Activated CD4-positive, alpha-beta T cell treated with anti-CD3 and anti-CD28 coated beads, Interleukin-2, Interleukin-4, amounts not matched to agents 100 ng/mL and 50 ng/mL, durations not matched to agents 16 hours and 8 hours (primary cell): ENCODE results near the gene EXD3.
"Not testable (repeated sequence)": the region's sequence is repeated elsewhere in the genome, so short reads cannot be mapped to it uniquely, and the experiment has no call there.

Experiments used
- DNase-seq: peaks from one replicate; pipeline ENCODE4 v3.0.0-alpha.2; 2020; ENCODE audit warnings: low spot score

EXD3 gene

GRCh38 chr9:137393176-137394150 lies 29.5 kb downstream of the EXD3 start:
- DNase-seq, result no peak

DNA sequence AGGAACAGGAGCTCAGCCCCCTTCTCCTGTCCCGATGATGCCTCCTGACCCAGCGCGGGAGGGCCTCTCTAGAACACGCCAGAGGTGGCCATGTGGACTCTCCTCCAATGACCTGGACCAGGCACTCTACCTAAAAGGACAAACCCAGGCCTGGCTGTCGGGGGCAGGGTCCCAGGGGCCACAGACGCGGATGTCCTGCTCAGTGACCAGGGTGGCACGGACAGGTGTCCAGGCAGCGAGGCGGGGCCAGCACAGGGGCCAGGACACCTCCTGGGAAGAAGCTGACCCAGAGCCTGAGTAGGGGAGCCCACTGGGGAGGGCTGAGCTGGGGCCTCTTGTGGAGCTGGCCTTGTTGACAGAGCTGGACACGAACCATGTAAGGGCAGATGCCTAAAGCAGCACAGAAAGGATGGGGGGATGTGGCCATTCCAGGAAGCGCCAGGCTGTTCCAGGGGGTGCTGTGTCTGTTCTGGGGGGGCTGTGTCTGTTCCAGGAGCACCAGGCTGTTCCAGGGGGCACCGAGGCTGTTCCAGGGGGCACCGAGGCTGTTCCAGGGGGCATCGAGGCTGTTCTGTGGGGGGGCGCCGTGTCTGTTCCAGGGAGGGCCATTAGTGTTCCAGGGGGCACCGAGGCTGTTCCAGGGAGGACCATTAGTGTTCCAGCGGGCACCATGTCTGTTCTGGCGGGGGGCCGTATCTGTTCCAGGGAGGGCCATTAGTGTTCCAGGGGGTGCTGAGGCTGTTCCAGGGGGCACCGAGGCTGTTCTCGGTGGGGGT lies 30.5 kb downstream of the EXD3 start:
- DNase-seq, result no peak

- DNase-seq, result no peak
Observed at GRCh38 chr9:137391411-137391754, 31.6 kb downstream of the EXD3 start.

- DNase-seq, result no peak
Observed at GRCh38 chr9:137390553-137391410, 32.2 kb downstream of the EXD3 start.

DNA sequence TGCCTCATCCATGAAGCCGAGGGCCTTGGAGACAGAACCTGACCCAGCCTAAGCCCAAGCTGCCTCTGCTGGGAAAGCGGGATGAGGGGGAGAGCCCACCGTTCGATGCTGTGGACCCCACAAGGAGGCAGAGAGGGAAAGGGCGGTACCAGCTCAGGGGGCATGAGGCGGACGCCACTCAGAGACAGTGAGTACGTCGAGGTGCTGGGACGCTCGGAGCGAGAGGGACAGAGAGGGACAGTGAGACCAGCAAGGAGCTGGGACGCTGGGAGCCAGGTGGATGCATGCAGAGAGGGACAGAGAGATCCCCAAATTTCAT lies 33.6 kb downstream of the EXD3 start:
- DNase-seq, result no peak

DNA sequence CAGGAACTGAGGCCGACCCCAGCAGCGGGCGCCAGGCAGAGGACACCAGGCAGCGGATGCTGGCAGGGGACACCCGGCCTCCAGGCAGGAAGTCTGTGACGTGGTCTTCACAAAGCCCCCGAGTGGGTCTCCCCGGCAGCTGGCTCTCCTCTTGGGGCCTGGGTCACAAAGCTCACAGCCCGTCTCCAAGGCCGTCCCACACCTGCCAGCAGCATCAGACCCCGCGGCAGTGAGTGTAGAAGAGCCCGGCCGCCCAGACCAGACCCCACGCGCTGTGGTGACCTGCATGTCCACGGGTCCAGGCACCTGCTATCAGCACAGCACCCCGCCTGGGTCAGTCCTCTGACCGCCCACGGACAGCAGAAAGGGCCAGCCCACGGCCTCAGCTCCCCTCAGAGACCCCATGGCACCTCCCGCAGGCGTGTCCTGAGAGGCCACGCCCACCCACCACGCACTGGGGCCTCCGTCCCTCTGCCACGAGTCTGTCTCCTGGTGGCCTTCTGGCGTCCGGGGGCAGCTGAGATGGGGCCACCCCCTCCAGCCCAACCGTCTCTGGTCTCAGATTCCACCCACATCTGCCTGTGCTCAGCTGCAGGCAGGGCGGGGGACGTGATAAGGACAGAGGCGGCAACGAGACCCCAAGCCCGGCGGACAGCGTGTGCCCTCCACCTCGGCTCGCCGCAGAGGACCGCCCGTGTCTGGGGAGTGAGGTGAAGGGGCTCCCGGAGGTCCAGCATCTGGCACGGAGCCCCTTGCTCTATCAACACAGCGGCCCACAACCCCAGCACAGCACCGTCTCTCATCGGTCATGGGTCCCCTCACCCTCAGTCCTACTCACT lies 34.2 kb downstream of the EXD3 start:
- DNase-seq, result no peak

DNA sequence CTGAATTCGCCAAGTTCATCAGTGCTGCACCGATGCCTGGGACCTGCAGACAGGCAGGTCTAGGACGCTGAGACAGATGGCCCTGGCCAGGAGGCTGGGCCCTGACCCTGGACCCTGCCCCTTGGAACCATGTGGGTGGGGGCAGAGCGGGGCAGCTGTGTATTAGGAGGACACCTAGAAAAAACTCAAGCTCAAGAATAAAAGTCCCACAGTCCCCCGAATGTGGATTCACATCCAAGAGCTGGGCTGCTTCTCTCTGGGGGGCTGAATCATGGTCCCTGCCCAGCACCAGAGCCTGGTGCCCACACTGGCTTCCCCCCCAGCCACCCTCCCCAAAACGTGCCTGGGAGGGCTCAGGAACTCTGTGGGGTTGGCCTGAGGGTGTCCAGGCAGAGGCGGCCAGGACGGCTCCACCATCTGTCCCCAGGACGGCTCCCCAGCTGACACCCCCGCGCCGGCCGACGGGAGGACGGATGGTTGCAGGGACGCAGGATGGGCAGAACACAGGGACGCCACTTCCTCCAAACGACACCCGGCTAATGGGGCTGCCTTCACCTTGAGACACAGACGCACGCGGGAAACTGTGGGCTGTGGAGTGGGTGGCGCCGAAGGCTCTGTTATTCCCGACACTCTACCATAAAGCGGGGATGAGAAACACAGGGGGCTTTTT lies 34.9 kb downstream of the EXD3 start:
- no peak for DNase-seq

- DNase-seq, result peak; percentile 25
Observed at GRCh38 chr9:137387114-137387890, 35.7 kb downstream of the EXD3 start.

DNA sequence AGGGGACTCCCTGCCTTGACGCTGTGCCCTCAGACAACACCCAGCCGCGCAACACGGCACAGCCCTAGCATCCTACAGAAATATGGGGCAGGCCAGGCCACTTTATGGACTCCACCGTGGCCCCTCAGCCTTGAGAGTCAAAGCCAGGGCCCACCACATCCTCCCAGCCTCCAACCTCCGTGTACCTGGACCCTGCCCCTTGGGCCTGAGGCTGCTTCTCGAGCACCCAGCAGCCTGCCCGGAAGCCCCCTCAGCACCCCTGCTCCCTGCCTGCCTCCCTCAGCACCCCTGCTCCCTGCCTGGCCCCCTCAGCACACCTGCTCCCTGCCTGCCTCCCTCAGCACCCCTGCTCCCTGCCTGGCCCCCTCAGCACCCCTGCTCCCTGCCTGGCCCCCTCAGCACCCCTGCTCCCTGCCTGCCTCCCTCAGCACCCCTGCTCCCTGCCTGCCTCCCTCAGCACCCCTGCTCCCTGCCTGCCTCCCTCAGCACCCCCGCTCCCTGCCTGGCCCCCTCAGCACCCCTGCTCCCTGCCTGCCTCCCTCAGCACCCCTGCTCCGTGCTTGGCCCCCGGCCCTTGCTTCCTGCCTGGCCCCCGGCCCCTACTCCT lies 36.4 kb downstream of the EXD3 start:
- not testable (repeated sequence) for DNase-seq

DNA sequence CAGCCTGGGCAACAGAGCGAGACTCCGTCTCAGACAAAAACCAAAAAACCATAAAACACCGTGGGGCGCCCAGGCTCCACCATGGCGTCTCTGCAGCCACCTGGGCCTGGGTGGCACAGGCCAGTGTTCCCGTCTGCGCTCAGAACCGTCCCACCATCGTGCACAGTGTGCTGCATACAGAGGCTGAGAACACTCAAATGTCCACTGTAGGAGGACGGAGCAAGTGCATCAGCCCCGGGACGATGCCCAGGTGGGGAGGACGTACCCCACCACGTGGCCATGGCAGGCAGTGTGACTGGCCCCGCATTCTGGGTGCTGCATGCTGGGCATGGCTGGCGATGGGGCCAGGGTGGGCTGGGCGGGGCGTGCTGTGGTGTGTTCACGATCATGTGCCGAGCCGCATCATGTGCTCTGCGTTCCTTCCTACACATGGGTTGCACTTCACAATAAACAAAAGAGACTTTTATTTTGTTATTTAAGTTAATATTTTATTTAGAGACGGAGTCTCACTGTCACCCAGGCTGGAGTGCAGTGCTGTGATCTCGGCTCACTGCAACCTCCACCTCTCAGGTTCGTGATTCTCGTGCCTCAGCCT lies 37.8 kb downstream of the EXD3 start:
- DNase-seq, result no peak

GRCh38 chr9:137383784-137384756 lies 38.9 kb downstream of the EXD3 start:
- DNase-seq, result no peak

GRCh38 chr9:137383081-137383783 lies 39.7 kb downstream of the EXD3 start:
- DNase-seq, result no peak

- no peak for DNase-seq
Observed at GRCh38 chr9:137382444-137383080, 40.4 kb downstream of the EXD3 start.

DNA sequence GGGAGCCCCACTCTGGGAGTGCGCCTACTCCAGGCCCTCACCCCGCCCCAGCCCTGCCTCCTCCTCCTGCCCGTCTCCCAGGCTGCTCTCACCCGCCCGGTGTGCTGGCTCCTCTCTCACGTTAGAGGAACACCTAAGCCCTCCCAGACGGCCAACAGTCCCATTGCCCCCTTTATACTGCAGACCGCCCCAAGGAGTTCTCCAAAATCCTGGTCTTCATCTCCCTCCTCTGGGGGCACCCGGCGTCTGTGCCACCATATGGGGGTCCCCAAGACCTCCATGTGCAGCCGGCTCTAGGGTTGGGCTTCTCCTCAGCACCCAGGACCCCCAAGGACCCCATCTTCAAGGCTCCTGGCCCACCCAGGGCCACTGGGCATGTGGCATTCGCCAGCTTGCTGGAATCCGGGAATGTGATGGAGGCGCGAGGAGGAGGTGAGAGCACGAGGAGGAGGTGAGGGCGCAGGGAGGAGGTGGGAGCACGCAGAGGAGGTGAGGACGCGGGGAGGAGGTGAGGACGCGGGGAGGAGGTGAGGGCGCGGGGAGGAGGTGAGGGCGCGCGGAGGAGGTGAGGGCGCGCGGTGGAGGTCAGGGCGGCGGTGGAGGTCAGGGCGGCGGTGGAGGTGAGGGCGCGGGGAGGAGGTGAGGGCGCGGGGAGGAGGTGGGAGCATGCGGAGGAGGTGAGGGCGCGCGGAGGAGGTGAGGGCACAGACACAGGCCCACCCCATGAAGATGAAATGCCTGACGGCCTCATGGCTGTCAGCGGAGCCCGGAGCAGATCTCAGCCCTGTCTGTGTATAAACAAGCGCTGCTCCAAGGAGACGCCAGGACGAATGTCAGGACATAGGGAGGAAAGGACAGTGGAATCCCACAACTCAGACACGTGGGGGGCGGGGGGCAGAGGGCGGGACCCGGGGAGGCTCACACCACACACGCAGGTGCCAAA lies 41.2 kb downstream of the EXD3 start:
- no peak for DNase-seq

- DNase-seq, result no peak
Observed at GRCh38 chr9:137380606-137381005, 42.4 kb downstream of the EXD3 start.

DNA sequence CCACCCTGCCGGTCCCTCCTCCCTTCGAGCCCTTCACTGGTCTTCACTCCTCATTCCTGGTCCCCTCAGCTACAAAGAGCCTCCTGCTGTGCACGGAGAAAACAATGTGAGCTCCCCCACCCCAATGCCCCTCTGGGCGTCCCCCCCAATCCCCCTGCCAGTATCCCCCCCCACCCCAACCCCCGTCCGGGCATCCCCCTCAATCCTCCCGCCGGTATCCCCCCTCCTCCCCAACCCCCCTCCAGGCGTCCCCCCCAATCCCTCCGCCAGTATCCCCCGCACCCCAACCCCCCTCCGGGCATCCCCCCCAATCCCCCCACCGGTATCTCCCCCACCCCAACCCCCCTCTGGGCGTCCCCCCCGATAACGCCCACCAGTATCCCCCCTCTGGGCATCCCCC lies 42.8 kb downstream of the EXD3 start:
- no peak for DNase-seq
